HepG2 (cell line): ENCODE results near the gene TMEM127.

Experiments
- GATAD2A ChIP-seq: IDR thresholded peaks from 2 replicates; pipeline ENCODE4 v1.6.1; 2016
- NFIC ChIP-seq: IDR thresholded peaks from 2 replicates; pipeline ENCODE4 v1.6.1; 2012; ENCODE audit warnings: mild to moderate bottlenecking, low read length, inconsistent platforms
- REST ChIP-seq, 2 experiments: IDR thresholded peaks; 2 replicates each; pipeline ENCODE4 v1.6.1; 2011 to 2012; ENCODE audit warnings: low read length in 2 of 2, borderline replicate concordance in 1 of 2, low read depth in 1 of 2, mild to moderate bottlenecking in 1 of 2, moderate library complexity in 1 of 2
- ZKSCAN8 ChIP-seq: IDR thresholded peaks from 2 replicates; pipeline ENCODE4 v1.6.1; 2016; ENCODE audit warnings: borderline replicate concordance, missing genetic modification reagents, missing compliant biosample characterization
- ZNF567 ChIP-seq: sonication (generic); formaldehyde crosslinking; IDR thresholded peaks from 2 replicates; pipeline ENCODE4 v1.8.1; 2023; ENCODE audit warnings: mild to moderate bottlenecking, missing genetic modification reagents, borderline replicate concordance

- no peak for TF ChIP-seq REST (IDR thresholded peaks at IDR 0.05; ENCODE audit: borderline replicate concordance in 1 of 2, low read depth in 1 of 2, low read length in 2 of 2)
- TF ChIP-seq NFIC = no peak
- TF ChIP-seq ZKSCAN8 = no peak
- TF ChIP-seq GATAD2A = peak; percentile 38; the same call in 1 of the 2 replicates
- TF ChIP-seq ZNF567 (CRISPR knock-in tag) = no peak
Observed at GRCh38 chr2:96253006-96253405, 12.8 kb downstream of the TMEM127 start.
